ENCODE measurements around the gene POLR2B. TPM values are rescaled to one million over a fixed set of nuclear protein-coding genes. Genes with fewer than 3 reads are reported as not detected.

POLR2B gene
- total RNA-seq (2022; extraction: Qiagen RNA extraction; ENCODE audit: low read depth): 59.5 to 71.6 TPM (median 68.4 TPM) in 5 replicates

DNA sequence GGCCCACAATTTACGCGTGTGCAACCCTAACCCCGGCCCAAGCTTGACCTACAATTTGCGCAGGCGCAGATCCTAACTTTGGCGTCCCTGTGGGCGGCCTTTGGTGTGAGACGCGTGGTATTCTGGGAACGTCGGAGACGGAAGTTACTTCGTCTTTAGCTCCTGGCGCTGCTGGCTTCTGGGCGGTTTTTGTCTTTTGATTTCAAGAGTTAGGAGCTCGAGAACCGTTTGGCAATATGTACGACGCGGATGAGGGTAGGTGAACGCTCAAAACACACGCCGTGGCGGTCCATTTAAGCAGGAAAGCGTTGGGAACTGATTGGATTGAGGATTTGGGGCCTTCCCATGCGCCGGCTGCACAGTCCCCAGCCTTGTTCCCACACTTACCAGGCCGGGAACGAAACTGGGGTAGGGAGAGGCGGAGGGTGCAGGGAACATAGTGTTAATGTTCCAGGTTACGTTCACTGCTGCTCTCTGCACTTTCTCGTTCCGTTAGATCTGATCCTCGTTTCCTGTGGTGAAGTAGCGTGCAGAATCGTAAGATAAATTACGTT lies at the start of gene POLR2B:
TSS of gene POLR2B (plus strand) at position 147 of the 554 bp plus-strand sequence. CDS start at position 237, 90 bp downstream.

DNA sequence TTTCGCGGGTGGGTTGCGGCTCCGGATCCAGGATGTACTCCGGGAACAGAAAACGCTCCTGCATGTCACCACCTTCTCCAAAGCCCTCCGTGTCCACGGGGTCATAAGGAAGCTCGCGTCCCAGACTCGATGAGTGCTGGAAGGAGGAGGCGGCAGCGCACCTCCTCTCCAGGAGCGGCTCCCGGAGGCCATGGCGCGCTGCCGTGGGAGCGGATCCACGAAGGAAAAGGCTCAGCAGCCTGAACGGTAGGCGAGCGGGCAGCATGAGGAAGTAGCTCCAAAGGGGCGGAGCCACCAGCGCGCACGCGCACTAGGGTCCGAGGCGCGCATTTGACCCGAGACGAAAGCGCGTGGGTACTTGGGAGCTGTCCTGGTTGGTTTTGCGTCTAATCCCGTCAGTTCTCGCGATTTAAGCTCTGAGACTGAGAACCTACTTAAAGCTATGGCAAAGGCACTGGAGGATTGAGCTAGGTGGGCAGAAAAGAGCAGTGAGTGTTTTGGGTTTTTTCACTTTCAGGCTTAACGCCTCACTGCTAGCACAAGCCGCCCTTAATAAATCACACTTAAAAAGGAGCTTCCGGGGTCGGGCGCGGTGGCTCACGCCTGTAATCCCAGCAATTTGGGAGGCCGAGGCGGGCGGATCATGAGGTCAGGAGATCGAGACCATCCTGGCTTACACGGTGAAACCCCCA lies 1.2 kb upstream of the POLR2B start, which contains the start of gene NOA1:
TSS of gene NOA1 (minus strand) at position 286 of the 692 bp plus-strand sequence. CDS start at position 265, 21 bp downstream.

Other genes starting within 250 kb of the POLR2B start
- gene SPINK2, start 157.2 kb upstream of the POLR2B start, total RNA-seq (2022; extraction: Qiagen RNA extraction; ENCODE audit: low read depth): 0.49 TPM in 1 of 5 replicates, not detected in the others
- gene REST, start 71.0 kb upstream of the POLR2B start, total RNA-seq (2022; extraction: Qiagen RNA extraction; ENCODE audit: low read depth): 6.1 to 8.8 TPM (median 7.9 TPM) in 5 replicates
- 13.9 to 17.5 TPM (median 15.8 TPM) in 5 replicates for gene NOA1, start 1.3 kb upstream of the POLR2B start, total RNA-seq (2022; extraction: Qiagen RNA extraction; ENCODE audit: low read depth)
- gene IGFBP7, start 131.5 kb downstream of the POLR2B start, total RNA-seq (2022; extraction: Qiagen RNA extraction; ENCODE audit: low read depth): 199 to 338 TPM (median 251 TPM) in 5 replicates

All from A549 treated with GW870086 at 1 μM for 4 hours (cell line).